Nucleus accumbens (tissue), 56 donors: ENCODE results near the gene FOSB.
"Not testable (repeated sequence)": the region's sequence is repeated elsewhere in the genome, so short reads cannot be mapped to it uniquely, and the experiment has no call there.

Experiments used
- DNase-seq, 56 donors: peaks; one replicate each; lab custom pipeline; 2025; lab: John Stamatoyannopoulos, UW

Gene FOSB

DNA sequence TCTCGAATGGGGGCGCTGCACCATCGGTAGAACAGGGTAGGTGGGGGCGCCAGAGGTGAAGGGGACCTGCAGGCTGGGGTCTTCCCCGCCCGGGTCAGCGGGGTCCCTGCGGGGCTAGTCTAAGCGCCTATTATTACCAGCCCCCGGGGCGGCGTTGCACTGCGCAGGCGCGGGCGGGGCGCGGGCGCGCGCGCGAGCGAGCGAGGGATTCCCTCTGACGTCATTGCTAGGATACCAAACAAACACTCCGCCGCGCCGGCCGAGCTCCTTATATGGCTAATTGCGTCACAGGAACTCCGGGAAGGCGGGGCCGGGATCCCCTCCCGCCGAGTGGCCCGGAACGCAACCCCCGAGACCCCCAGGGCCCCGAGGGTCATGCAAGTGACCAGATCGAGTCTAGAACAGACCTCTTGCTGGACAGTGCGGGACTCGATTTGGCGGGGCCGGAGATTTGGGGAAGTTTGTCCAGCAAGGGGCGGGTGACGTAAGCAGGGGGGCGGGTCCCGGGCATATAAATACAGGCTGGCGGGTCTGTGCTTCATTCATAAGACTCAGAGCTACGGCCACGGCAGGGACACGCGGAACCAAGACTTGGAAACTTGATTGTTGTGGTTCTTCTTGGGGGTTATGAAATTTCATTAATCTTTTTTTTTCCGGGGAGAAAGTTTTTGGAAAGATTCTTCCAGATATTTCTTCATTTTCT, at the start of gene FOSB:
FOSB (plus strand) TSS at position 541 of the 703 bp plus-strand sequence. CDS start 591 bp downstream, outside the sequence.
- peak; percentile 60 to 99 (median 93) for DNase-seq

DNA sequence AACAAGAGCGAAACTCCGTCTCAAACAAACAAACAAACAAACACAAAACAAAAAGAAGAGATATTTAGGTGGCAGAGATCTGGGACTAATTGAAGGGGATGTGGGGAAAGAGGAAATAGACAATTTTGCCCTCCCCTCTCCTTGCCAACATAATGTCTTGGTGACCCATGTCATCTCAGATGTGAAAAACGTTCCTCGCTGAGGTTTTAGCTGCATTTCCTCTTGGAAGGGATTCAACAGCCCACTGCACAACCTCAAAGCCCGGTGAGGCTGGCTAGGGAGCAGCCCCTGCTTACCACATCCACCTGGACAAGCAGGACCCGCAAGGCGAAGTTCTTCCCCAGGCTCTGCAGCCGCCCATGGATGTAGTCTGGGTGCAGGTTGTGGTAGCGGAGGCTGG, 49.0 kb upstream of the FOSB start:
- DNase-seq = no peak

DNA sequence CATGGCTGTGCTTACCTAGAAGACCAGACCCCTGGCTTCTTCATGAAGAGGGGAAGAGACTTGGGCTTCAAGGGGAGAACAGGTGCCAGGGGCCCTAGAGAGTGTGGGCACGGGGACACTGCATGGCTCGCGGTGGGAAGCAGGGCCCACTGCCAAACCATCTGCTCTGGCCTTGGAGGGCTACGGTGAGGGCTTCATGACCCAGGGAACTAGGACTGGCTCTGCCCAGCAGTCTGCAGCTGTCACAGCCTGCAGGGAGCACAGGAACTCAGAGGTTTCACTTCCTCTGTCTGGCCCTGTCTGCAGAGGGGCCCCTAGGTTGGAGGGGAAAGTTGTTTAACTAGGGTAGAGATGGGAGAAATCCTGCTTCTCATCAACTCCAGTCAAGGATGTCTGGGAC, 48.4 kb upstream of the FOSB start:
- DNase-seq = peak in 25 of 56 donors; percentile 4 to 59 (median 24)

DNA sequence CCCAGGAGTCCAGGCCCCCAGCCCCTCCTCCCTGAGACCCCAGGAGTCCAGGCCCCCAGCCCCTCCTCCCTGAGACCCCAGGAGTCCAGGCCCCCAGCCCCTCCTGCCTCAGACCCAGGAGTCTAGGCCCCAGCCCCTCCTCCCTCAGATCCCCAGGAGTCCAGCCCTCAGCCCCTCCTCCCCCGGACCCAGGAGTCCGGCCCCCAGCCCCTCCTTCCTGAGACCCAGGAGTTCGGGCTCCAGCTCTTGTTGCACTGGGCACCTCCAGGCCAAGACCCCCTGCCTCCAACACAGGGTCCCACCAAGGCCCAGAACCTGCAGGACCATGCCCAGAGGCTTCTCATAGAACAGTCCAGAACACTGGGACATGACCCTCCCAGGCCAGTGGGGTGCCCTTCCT, 47.9 kb upstream of the FOSB start:
- no peak for DNase-seq

DNA sequence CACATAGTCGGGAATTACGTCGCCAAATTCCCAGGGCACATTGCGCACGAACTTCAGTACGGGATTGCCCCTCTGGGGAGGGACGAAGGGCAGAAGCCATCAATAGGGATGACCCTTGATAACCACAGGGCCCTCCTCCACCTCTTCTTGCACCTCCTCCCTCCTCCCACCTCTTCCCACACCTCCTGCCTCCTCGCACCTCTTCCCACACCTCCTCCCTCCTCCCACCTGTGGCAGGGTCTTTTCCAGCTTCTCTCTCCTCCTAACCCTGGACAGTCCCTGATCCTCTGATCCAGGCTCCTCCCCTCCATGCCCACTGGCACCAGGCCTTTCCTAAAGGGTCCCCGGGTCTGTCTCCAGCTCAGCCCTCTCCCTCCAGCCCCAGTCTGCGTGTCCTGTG, 47.4 kb upstream of the FOSB start:
- no peak for DNase-seq

DNA sequence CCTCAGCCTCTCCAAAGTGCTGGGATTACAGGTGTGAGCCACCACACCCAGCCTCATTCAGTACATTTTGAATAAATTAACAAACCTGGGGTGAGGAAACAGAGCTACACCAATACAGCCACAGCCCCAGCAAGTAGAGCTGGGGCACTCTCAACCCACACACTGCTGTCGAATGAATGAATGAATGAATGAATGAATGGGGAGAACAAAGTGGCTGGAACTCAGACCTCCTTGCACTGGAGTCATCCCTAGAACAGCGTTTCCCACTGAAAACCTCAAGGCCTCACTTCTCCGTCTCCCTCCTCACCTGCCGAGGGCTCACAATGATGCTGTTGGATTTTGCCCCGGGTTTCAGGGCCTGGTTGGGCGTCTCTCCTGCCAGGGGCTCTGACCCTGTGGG, 46.9 kb upstream of the FOSB start:
- DNase-seq = no peak

DNA sequence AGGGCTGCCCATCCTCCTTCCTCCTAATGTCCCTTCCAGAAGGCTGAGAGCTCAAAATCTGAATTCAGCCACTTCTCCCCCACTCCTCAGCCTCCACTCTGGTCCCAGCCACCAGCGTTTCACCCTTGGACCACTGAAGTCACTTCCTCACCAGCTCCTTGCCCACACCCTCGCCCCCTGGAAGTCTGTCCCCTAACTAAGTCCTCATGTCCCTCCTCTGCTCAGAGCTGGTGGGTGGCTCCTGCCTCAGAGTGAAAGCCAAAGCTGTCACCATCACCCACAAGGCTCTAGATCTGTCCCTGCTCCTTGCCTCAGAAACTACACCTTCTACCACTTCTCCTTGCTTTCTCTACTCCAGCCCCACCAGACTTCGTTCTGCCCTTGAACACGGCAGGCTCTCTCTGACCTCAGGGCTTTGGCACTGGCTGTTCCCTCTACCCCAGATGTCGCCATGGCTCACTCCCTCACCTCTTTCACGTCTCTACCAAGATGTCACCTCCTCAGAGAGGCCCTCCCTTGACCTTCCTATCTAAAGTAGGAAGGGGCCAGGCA, 45.8 kb upstream of the FOSB start:
- no peak for DNase-seq

DNA sequence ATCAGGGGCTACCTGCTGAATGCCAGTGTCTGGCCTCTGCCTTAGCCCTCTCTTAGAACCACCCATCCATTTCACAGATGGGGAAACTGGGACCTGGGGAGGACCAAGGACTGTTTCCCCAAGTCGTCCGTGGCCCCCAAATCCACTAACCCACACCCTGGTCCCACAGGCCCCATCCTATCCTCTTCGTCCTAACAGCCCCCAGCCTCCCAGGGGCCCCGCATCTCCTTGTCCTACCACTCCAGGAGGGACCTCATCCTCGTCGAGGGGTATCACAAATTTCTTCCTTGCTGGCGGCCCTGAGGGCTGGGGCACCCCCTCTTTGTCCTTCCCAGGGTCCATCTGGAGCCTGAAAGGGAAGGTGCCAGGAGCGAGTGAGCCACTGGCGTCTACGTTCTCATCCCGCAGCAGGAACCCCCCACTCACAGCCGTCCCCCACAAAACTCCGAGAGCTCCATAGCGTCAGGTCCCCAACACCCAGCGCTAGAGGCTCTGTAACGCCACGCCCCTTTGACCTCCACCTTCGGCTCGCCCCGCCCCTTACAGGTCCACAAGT, 44.7 kb upstream of the FOSB start:
- DNase-seq = no peak

DNA sequence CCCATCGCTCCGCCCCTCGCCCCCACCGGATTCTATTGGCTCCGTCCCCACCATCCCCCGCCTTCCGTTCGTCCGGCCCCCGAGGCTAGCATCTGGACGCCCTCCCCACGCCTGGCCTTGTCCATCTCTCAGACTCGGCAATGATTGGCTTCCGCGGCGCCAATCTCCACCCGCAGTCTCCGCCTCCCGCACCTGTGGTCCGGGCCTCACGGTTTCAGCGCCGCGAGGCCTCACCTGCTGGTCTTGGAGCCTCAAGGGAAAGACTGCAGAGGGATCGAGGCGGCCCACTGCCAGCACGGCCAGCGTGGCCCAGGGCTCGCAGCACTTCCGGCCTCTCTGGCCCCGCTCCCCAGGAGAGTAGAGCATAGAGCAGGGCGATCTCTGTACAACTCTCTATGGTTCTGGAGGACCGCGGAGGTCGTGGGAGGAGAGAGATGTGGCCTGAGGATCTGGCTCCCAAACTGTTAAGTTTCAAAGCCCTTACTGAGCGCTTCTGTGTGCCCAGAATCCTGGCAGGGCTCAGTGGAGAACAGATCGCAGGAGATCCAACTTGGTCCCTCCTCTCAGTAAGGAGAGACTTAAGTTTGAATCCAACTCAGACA, 44.1 kb upstream of the FOSB start, which contains the start of gene ERCC1:
ERCC1 (minus strand) TSS at position 329 of the 602 bp plus-strand sequence. CDS start 543 bp downstream, outside the sequence.
- DNase-seq = peak in 55 of 56 donors; percentile 54 to 93 (median 87)

DNA sequence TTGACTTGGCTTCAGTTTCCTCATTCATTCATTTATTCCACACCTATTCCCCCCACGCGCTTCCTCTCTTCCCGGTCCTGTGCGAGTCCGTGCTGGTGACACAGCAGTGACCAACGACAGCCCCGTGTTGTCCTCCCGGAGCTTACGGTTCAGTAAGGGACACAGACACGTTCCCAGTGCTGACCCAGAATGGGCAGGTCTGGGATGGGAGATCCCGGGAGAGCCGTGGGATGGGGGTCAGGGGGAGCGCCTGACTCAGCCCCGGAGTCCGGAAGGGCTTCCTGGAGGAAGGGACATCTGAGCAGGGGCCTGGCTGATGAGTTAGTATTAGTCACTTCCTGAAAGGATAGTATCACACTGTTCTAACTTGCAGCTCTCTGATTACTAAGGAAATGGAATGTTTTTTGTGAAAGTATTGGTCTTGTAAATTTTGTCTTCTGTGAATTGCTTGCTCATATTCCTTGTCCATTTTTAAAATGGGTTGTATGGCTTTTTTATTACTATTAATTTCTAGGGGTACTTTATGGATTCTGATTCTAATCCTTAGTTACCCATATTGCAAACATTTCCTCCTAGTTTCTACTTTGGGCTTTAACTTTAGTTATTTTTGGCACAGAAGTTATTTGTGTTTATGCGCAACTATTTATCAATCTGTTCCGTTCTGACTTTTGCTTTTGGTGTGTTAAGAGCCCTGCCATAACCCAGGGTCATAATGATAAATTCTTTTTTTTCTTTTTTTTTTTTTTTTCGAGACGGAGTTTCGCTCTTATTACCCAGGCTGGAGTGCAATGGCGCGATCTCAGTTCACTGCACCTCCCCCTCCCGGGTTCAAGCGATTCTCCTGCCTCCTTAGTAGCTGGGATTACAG, 43.4 kb upstream of the FOSB start:
- DNase-seq = peak in 14 of 56 donors; percentile 14 to 65 (median 42)

DNA sequence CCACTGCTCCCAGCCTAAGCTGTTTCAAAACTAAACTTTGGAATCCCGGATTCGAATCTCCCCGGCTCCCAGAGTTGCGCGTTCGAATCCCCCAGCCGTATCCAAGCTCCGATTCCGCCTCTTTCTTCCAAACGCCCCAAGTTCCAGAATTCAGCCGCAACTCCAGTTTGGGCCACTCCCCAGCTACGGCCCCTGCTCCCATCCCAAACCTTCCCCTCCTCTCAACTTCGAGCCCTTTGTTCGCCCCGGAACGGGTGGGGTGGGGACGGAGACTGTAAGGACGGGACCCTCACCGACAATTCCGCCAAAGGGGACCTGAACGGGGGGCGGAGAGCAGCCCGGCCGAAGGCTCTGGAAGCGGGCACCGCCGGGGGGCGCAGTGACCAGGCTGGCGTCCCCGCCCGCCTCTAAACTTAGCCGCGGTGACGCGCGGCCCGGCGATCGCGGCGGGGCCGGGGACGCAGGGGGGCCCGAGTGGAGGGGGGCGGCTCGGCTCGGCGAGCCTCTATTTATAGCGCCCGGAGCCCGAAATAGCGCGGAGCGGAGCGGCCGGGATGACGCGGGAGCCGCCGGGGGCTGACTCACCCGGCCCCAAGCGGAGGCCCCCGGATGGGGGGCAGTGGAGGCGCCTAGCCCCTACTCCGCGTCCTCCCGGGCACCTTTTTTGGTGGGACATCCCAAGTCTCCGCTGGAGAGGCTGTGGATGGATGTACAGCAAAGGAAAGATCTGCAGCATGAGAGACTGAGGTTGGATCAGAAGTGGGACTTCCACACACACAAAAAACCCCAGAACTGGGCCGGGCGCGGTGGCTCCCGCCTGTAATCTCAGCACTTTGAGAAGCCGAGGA, 39.2 kb upstream of the FOSB start:
- peak in 3 of 56 donors; percentile 16 to 32 (median 31) for DNase-seq

DNA sequence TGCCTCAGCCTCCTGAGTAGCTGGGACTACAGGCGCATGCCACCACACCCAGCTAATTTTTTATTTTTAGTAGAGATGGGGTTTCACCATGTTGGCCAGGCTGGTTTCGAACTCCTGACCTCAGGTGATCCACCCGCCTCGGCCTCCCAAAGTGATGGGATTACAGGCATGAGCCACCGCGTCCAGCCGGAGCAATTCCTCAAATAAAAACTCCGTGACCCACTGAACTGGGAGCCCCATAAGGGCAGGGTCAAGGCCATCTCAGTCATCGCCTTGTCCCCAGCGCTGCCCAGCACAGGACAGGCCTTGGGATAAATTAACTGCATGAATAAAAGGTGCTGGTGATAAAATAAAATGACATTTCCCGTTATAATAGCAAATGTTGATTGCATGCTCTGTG, 37.9 kb upstream of the FOSB start:
- not testable (repeated sequence) for DNase-seq

DNA sequence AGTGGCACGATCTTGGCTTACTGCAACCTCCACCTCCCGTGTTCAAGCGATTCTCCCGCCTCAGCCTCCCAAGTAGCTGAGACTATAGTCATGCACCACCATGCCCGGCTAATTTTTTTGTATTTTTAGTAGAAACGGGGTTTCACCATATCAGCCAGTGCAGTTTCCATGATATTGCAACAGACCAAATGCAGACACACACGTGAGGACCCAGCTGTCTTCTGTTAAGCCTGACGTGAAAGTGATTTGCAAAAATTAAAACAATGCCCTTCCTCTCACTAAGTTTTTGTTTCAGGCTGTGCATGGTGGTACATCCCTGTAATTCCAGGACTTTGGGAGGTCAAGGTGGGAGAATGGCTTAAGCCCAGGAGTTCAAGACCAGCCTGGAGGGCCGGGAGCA, 36.8 kb upstream of the FOSB start:
- DNase-seq = not testable (repeated sequence)

DNA sequence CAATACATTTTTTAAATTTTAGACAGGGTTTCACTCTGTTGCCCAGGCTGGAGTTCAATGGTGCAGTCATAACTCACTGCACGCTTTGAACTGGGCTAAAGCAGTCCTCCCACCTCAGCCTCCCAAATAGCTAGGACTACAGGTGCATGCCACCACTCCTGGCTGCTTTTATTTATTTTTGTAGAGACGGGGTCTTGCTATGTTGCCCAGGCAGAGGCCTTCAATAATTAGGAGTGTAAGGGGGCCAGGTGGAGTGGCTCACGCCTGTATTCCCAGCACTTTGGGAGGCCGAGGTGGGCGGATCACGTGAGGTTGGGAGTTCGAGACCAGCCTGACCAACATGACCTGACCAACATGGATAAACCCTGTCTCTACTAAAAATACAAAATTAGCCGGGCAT, 35.3 kb upstream of the FOSB start:
- not testable (repeated sequence) for DNase-seq

DNA sequence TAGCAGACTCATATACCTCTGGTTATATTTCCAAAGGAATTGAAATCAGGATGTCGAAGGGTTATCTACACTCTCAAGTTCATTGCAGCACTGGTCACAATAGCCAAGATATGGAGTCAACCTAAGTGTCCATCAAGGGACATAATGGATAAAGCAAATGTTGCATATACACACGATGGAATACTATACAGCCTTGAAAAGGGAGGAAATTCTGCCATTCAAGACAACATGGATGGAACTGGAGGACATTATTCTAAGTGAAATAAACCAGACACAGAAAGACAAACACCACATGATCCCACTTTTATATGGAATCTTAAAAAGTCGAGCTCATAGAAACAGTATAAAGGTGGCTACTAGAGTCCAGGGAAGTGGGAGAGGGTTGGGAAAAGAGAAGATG, 30.5 kb upstream of the FOSB start:
- no peak for DNase-seq

DNA sequence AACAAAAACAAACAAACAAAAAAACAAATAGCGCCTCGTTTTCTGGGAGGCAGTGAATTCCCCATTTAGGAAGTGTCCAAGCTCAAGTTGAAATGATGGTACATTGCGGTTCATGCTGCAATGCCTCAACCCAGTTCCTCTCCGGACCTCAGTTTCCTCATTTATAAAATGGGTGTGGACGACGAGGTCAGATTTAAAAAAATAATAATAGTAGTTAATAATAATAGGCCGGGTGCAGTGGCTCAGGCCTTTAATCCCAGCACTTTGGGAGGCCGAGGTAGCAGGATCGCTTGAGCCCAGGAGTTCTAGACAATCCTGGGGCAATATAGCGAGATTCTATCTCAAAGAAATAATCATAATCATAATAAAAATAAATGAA, 28.6 kb upstream of the FOSB start:
- DNase-seq = no peak

DNA sequence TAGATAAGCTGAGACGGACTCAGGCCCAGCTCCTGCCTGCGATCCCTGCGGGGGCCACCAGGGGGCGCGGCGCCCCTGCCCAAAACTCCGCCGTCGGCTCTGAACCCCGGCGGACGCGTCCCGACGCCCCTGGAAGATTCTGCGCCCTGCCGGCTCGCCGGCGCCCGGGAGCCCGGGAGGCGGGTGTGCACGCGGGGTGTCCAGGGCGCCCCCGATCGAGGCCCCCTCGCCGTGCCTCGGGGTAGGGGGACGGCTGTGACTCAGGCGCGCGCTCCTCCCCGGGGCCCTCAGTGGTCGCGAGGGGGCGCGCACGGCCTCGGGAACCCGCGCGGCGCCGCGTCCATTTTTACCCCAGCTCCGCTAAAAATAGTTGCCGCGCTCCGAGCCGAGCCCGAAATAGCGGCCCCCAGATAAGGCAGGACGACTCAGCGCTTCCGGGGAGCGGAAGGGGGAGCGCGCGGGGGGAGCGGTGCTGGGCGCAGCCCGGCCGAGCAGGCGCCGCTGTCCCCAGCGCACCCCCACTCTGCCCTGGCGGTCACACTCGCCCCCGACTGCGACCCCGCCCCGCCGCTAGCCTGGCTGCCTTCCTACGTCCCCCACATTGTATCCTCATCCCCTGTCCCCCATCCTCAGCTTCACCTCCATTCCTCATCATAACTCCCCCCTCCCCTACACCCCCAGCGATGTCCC, 28.1 kb upstream of the FOSB start:
- DNase-seq = peak in 54 of 56 donors; percentile 32 to 95 (median 82)

DNA sequence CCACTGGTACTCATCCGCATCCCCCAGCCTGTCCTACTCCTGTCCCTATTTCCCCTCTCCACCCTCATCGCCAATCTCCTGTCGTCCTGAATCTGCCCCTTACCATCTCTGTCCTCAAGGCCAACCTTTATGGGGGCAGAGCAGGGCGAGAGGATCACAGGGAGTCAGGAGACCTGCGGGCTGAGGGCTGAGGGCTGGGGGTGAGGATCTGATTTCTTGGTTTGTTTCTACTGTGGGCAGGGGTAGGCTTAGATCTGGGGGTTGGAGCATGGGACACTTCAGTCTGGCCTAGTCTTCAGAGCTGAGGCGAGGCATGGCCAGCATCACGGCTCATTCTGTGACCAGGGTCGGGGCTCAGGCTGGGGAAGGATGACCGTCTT, 27.5 kb upstream of the FOSB start:
- DNase-seq = peak in 3 of 56 donors; percentile 19 to 36 (median 30)
